Endothelial cell of umbilical vein (primary cell): Measurements from ENCODE around the gene SH3PXD2B. TPM values are rescaled to one million over a fixed set of nuclear protein-coding genes. Genes with fewer than 3 reads are reported as not detected.

Source experiments
- BruUV-seq: library from RNA; stranded (reverse); fragments of 400-500 nt; replicated peaks from 2 replicates; lab custom pipeline; 2021; lab: Mats Ljungman, UMichigan
- CTCF ChIA-PET: fragments of 300-600, 350-600 bp; sonication (Branson Sonifier 250); formaldehyde crosslinking; loops from one replicate; lab custom pipeline; 2021; ENCODE audit warnings: antibody characterized with exemption, inconsistent platforms; lab: Charles Lee
- POLR2A ChIA-PET: fragments of 300-600, 350-600 bp; sonication (Branson Sonifier 250); formaldehyde crosslinking; loops from one replicate; lab custom pipeline; 2021; ENCODE audit warnings: antibody characterized with exemption, inconsistent platforms; lab: Charles Lee
- DNase-seq: peaks from one replicate; pipeline ENCODE4 v3.0.0-alpha.2; 2011; ENCODE audit warnings: low read depth, low spot score
- FAIRE-seq: peaks from 2 replicates; lab custom pipeline; 2011; peaks lifted over from hg19 to GRCh38; lab: Jason Lieb, UNC
- H2AFZ ChIP-seq: 2 replicates; pipeline ENCODE4 v1.6.0; 2012; ENCODE audit warnings: low read depth, low read length, control low read depth, inconsistent platforms
- H3K27ac ChIP-seq: 2 replicates; pipeline ENCODE4 v1.5.1; 2011; ENCODE audit warnings: low read depth, mild to moderate bottlenecking, control low read depth, low read length, moderate library complexity; ENCODE audit not compliant: insufficient read depth
- H3K27me3 ChIP-seq, 2 experiments: 2 replicates each; pipeline versions ENCODE4 v1.6.0 to v1.6.1; 2011; ENCODE audit warnings: low read length in 2 of 2, mixed read lengths in 1 of 2; ENCODE audit not compliant: control insufficient read depth in 2 of 2, insufficient read depth in 2 of 2
- H3K36me3 ChIP-seq, 2 experiments: 2 replicates in 1 of 2; 3 replicates in 1 of 2; pipeline ENCODE4 v1.5.1; 2011; ENCODE audit warnings: low read length in 2 of 2, mild to moderate bottlenecking in 1 of 2, moderate library complexity in 1 of 2; ENCODE audit not compliant: control insufficient read depth in 2 of 2, insufficient read depth in 2 of 2; ENCODE audit errors: extremely low read depth in 1 of 2
- H3K4me1 ChIP-seq: 3 replicates; pipeline ENCODE4 v1.5.1; 2011; ENCODE audit warnings: mild to moderate bottlenecking, low read length; ENCODE audit not compliant: control insufficient read depth, insufficient read depth; ENCODE audit errors: extremely low read depth
- H3K4me2 ChIP-seq: 2 replicates; pipeline ENCODE4 v1.6.1; 2011; ENCODE audit warnings: low read length, control low read depth, mixed read lengths; ENCODE audit not compliant: insufficient read depth
- H3K4me3 ChIP-seq, 3 experiments: fragments of 200-600 bp in 1 of 3; sonication (generic), shearing (Covaris generic) in 1 of 3; replicated peaks in 1 of 3; 2 replicates each; pipeline ENCODE4 v1.5.1; 2011 to 2016; ENCODE audit warnings: control low read depth in 3 of 3, low read length in 3 of 3, mild to moderate bottlenecking in 2 of 3, inconsistent platforms in 1 of 3, low read depth in 1 of 3, moderate library complexity in 1 of 3; ENCODE audit not compliant: insufficient read depth in 1 of 3
- H3K79me2 ChIP-seq: 2 replicates; pipeline ENCODE4 v1.6.0; 2012; ENCODE audit warnings: low read length, inconsistent platforms; ENCODE audit not compliant: control insufficient read depth, insufficient read depth
- H3K9ac ChIP-seq: replicated peaks from 2 replicates; pipeline ENCODE3; 2011; ENCODE audit warnings: low read length, control low read depth; ENCODE audit not compliant: insufficient read depth; ENCODE audit errors: extremely low read depth
- H3K9me1 ChIP-seq: replicated peaks from 3 replicates; pipeline ENCODE4 v1.6.0; 2011; ENCODE audit warnings: mild to moderate bottlenecking, low read length; ENCODE audit not compliant: control insufficient read depth, insufficient read depth; ENCODE audit errors: extremely low read depth
- H3K9me3 ChIP-seq: replicated peaks from 2 replicates; pipeline ENCODE4 v1.5.1; 2012; ENCODE audit warnings: low read length, inconsistent platforms; ENCODE audit not compliant: control insufficient read depth, insufficient read depth
- H4K20me1 ChIP-seq: replicated peaks from 2 replicates; pipeline ENCODE3; 2011; ENCODE audit warnings: mild to moderate bottlenecking, low read length; ENCODE audit not compliant: control insufficient read depth, insufficient read depth; ENCODE audit errors: extremely low read depth
- CTCF ChIP-seq, 2 donors: IDR thresholded peaks; 1 replicate in 1 of 2; 2 replicates in 1 of 2; pipeline ENCODE4 v1.5.1; 2011; ENCODE audit warnings: low read length in 2 of 2, mild to moderate bottlenecking in 2 of 2, moderate library complexity in 2 of 2, control low read depth in 1 of 2, inconsistent platforms in 1 of 2, low read depth in 1 of 2; ENCODE audit not compliant: insufficient read depth in 1 of 2; ENCODE audit errors: extremely low read depth in 1 of 2
- EZH2 ChIP-seq: IDR thresholded peaks from 2 replicates; pipeline ENCODE4 v1.6.1; 2012; ENCODE audit warnings: borderline replicate concordance, low read depth, mild to moderate bottlenecking, moderate library complexity, low read length, inconsistent platforms; ENCODE audit not compliant: severe bottlenecking
- FOS ChIP-seq: IDR thresholded peaks from 2 replicates; pipeline ENCODE4 v1.6.1; 2011; ENCODE audit warnings: mild to moderate bottlenecking, low read length, moderate library complexity, borderline replicate concordance; ENCODE audit not compliant: insufficient read depth
- GATA2 ChIP-seq: IDR thresholded peaks from 2 replicates; pipeline ENCODE4 v1.7.0; 2011; ENCODE audit warnings: low read depth, mild to moderate bottlenecking, moderate library complexity, mixed read lengths, low read length; ENCODE audit not compliant: insufficient read length, insufficient read depth
- JUN ChIP-seq: IDR thresholded peaks from 2 replicates; pipeline ENCODE4 v1.6.1; 2011; ENCODE audit warnings: borderline replicate concordance, low read depth; ENCODE audit not compliant: insufficient read length, insufficient read depth
- MAX ChIP-seq: IDR thresholded peaks from 2 replicates; pipeline ENCODE4 v1.6.1; 2011; ENCODE audit not compliant: insufficient read depth, insufficient read length
- MYC ChIP-seq: IDR thresholded peaks from one replicate; pipeline ENCODE4 v1.6.1; 2011; ENCODE audit warnings: mild to moderate bottlenecking, low read depth, low read length
- POLR2A ChIP-seq: IDR thresholded peaks from 2 replicates; pipeline ENCODE4 v1.6.1; 2012; ENCODE audit warnings: low read depth, mild to moderate bottlenecking, control low read depth, low read length
- POLR2AphosphoS5 ChIP-seq: IDR thresholded peaks from 2 replicates; pipeline ENCODE4 v1.6.1; 2012; ENCODE audit warnings: low read depth, mild to moderate bottlenecking, control low read depth, low read length, moderate library complexity; ENCODE audit not compliant: insufficient read depth
- dilution Hi-C: fragments of 300-500 bp; cut with MboI; formaldehyde crosslinking; loops from one replicate; pipeline ENCODE4 v1.15.0; 2019; ENCODE audit warnings: low sequenced_read_pairs; ENCODE audit not compliant: extremely low pct_ligation_motif_present
- intact Hi-C: fragments of 100-400 bp; cut with micrococcal nuclease; formaldehyde crosslinking; loops from one replicate; pipeline ENCODE4 v1.10.0; 2022
- polyA plus RNA-seq, 4 experiments: library from polyadenylated mRNA; depleted of rRNA in 3 of 4; stranded (reverse) in 3 of 4; unstranded in 1 of 4; fragments of >200 nt; gene quantifications; 2 replicates each; pipeline versions ENCODE4 v1.2.1 to v1.2.3, GENCODE V29; 2011 to 2012; ENCODE audit warnings: missing spikeins in 1 of 4
- total RNA-seq: library from RNA; stranded (reverse); gene quantifications from 2 replicates; pipeline ENCODE4 v1.2.3, GENCODE V29; 2021

The SH3PXD2B gene
- total and polyA plus RNA-seq, 2 donors (not counting 3 experiments of a cell fraction or from before 2014, with no cell fraction given): 23.5 to 66.3 TPM

DNA sequence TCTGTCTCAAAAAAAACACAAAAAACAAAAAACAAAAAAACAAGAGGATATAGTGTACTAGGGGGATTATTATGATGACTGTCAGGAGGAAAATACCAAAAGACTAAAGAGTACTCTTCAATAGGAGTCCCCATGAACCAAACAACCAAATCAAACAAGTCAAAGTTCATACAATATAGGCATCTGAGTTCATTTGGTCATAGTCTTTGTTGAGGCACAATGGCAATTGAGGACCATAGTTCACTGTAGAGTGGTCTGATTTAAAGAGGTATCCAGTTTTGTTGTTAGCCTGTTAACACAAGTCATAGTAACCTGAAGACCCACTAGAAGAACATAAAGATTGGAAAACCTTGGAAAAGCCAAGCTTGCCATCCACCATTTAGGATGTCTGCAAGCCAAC lies 159.5 kb downstream of the SH3PXD2B start:
- TF ChIP-seq JUN: no peak
- TF ChIP-seq POLR2A: no peak
- TF ChIP-seq MAX: no peak
- TF ChIP-seq FOS: no peak
- TF ChIP-seq EZH2: no peak
- no peak for TF ChIP-seq CTCF (IDR thresholded peaks at IDR 0.05; ENCODE audit: extremely low read depth in 1 of 2, insufficient read depth in 1 of 2, low read depth in 1 of 2, low read length in 2 of 2)
- no peak for TF ChIP-seq POLR2AphosphoS5
- TF ChIP-seq MYC: no peak
- no peak for TF ChIP-seq GATA2
- ChIA-PET CTCF (interaction anchor here (0.8 to 3.6 kb wide), 3 partner anchors 187 to 382 kb away, joined by 3 to 36 read pairs (median 13); no protein-coding TSS in a partner anchor), POLR2A (no interaction called here)
- no peaks in the 10 kb centered on the region for H3K79me2 ChIP-seq
- dilution Hi-C loops (no loop called here), intact Hi-C loops (no loop called here)
- no peaks in the 10 kb centered on the region for H3K36me3 ChIP-seq
- H3K9me1 ChIP-seq: no peaks in the 10 kb centered on the region
- no TSS peak for BruUV-seq
- no peak overlapping the region for H3K4me2 ChIP-seq
- H4K20me1 ChIP-seq: no peaks in the 10 kb centered on the region
- H3K4me3 ChIP-seq: no peak overlapping the region
- DNase-seq (no peak), FAIRE-seq (no peak)
- H3K9ac ChIP-seq: no peak overlapping the region
- no peaks in the 10 kb centered on the region for H3K9me3 ChIP-seq
- no peak overlapping the region for H2AFZ ChIP-seq
- no peak overlapping the region for H3K27ac ChIP-seq
- peaks cover 2 to 7% of the 10 kb centered on the region in 2 experiments for H3K27me3 ChIP-seq
- no peaks in the 10 kb centered on the region for H3K4me1 ChIP-seq
